Ectodermal cell (in vitro differentiated cells): ENCODE data around the gene FICD.
"Not testable (repeated sequence)": the region's sequence is repeated elsewhere in the genome, so short reads cannot be mapped to it uniquely, and the experiment has no call there.

ENCODE experiments used
- H3K27ac ChIP-seq: 2 replicates; pipeline ENCODE4 v1.7.0; 2013; ENCODE audit warnings: mild to moderate bottlenecking, low read depth, low read length; ENCODE audit not compliant: insufficient read depth, poor library complexity, severe bottlenecking
- H3K27me3 ChIP-seq: 2 replicates; pipeline ENCODE4 v1.7.0; 2013; ENCODE audit warnings: mild to moderate bottlenecking, low read length; ENCODE audit not compliant: insufficient read depth, control insufficient read depth, poor library complexity, severe bottlenecking
- H3K36me3 ChIP-seq: one replicate; pipeline ENCODE4 v1.7.0; 2013; ENCODE audit warnings: low read length; ENCODE audit not compliant: control insufficient read depth, insufficient read depth
- H3K4me1 ChIP-seq: one replicate; pipeline ENCODE4 v1.7.0; 2013; ENCODE audit warnings: low read length; ENCODE audit not compliant: control insufficient read depth, insufficient read depth
- H3K4me3 ChIP-seq: 2 replicates; pipeline ENCODE4 v1.7.0; 2013; ENCODE audit warnings: low read depth, low read length, control low read depth; ENCODE audit not compliant: insufficient read depth
- H3K9me3 ChIP-seq: 2 replicates; pipeline ENCODE4 v1.7.0; 2013; ENCODE audit warnings: mild to moderate bottlenecking, low read length, moderate library complexity; ENCODE audit not compliant: control insufficient read depth
- WGBS, 2 experiments: methylation state at CpG; one replicate each; pipeline ENCODE4 v1.1.7; 2013; ENCODE audit warnings: missing lambda C conversion rate in 2 of 2; 5-methylcytosine and 5-hydroxymethylcytosine counted together

The FICD gene

DNA sequence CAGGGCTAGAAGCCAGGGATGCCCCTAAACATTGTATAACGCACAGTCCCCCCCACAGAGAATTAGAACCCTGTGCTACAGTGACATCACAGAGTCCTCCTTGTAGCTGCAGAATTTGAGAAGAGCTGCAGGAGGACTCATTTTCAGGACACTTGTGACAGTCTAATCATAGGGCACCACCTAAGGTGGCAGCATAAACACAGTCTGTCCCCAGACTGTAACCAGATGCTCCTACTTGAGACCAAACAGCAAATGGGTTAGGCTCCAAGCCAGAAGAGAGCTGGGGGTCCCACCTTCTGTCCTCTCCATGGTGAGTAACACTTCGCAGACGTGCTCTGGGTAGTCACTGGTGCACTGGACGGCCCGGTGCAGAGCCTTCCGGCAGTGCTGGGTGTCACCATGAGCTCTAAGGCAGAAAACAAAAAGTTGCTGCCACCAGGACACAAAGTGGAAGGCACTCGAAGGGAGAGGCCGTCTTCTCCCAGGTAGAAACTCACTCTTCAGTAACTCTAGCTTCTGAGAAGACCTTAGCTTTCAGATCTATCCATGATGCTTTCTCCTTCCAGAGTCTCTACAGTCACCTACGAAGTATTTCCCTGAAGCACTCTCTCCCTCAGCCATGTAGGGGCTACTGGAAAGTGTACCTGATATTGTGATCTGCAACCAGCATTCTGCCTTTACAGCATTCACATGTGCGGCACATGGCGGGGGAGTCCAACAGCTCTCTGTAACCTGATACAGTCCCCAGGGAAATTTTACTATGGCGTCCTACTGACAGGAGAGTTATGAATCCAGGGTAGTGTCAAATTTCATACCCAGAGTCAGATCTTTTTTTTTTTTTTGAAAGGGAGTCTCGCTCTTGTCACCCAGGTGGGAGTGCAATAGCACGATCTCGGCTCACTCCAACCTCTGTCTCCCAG is 17.1 kb downstream of the FICD start:
- Histone ChIP-seq H3K9me3 (no peaks in the 10 kb centered on the region), H3K27ac (no peak overlapping the region), H3K4me1 (no peaks in the 10 kb centered on the region), H3K36me3 (peaks cover 41% of the 10 kb centered on the region), H3K27me3 (no peaks in the 10 kb centered on the region), H3K4me3 (no peak overlapping the region)
- WGBS, 2 experiments: 93 to 95% methylated on average over 15 of the region's 15 CpGs

DNA sequence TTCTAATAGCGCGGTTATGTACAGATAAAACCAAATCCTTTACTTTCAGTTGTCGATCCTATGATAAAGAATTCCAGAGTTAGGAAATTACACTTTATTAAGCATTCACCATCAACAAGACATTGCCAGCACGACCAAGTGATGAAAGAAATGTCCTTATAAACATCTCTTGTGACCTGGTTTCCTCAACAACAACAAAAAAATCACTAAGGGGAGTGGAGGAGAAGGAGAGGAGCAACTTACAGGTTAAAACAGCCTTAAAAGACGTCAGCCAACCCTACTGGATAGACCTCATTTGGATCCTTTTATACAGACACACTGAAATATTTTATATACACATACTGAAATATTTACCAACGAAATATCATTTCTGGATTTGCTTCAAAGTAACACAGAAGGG is 23.1 kb downstream of the FICD start:
- Histone ChIP-seq H3K4me3 (no peak overlapping the region), H3K9me3 (no peaks in the 10 kb centered on the region), H3K27ac (no peak overlapping the region), H3K36me3 (peaks cover 28% of the 10 kb centered on the region), H3K27me3 (no peaks in the 10 kb centered on the region), H3K4me1 (no peaks in the 10 kb centered on the region)
- 88 to 89% methylated on average over 6 of the region's 6 CpGs for WGBS, 2 experiments

DNA sequence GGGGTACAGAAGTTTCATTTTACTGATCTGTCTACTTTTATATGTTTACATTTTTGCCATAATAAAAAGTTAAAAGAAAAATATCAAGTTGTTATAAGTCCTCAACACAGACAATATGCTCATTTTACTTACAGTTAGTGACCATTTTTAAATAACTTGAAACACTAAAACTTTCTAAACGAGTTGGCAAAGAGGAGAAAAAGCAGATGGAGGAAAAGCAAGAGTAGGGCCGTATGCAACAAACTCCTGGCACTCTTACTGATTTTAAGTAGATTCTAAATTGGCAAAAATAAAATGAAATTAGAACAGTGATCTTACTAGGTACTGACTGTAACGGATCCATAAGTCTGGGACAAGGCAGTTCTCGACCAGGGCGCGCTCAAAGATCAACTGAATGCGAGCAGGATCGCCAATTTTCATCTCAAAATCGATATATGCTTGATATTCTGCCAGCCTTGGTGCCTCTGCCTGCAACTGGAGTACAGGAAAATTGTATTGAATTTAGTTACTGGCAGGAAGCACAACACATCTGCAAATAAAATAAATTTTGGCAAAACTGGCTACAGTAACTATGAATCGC is 23.6 kb downstream of the FICD start:
- WGBS, 2 experiments: 95 to 96% methylated on average over 10 of the region's 10 CpGs
- Histone ChIP-seq H3K36me3 (peaks cover 31% of the 10 kb centered on the region), H3K4me1 (no peaks in the 10 kb centered on the region)

DNA sequence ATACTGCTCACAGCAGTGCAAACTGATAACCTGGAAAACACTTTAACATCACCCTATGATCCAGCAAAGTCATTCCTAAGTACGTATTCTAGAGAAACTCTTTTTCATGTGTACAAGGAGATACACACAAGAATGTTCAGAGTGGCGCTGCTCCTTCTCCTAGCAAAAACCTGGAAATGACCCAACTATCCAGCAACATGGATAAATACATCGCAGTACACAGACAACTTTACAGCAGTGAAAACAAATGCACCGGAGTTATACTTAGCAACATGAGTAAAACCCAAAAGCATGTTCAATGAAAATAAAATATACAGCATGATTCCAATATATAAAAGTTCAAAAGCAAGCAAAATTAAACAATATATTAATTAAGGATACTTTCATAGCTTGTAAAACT is 27.2 kb downstream of the FICD start:
- no peak overlapping the region for H3K27ac ChIP-seq
- no peak overlapping the region for H3K4me3 ChIP-seq
- no peaks in the 10 kb centered on the region for H3K9me3 ChIP-seq
- no peaks in the 10 kb centered on the region for H3K27me3 ChIP-seq
- H3K4me1 ChIP-seq: no peaks in the 10 kb centered on the region
- peaks cover 38% of the 10 kb centered on the region for H3K36me3 ChIP-seq
- 95% methylated on average over 3 to 4 of the region's 4 CpGs for WGBS, 2 experiments

More for the DNA sequence above, 23.6 kb downstream of the FICD start:
- Histone ChIP-seq H3K9me3 (no peaks in the 10 kb centered on the region), H3K4me3 (no peak overlapping the region), H3K27me3 (no peaks in the 10 kb centered on the region), H3K27ac (no peak overlapping the region)

DNA sequence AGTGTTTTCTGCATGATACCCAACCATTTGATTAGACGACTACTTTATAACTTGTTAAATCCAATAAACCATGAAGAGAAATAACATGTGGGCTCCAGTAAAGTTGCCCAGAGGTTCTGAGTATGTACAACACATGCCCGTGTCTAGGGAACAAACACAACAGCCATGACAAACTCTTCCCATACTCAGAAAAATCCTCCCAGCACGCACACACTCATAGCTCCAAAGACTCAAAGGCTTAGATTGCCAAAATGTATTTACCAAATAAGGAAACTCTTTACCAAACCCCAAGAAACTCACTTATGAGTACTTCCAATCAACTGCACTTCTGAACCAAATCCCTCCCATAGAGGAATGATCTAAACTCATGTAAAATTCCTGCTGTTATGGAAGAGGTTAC is 28.6 kb downstream of the FICD start:
- no peaks in the 10 kb centered on the region for H3K27me3 ChIP-seq
- no peaks in the 10 kb centered on the region for H3K4me1 ChIP-seq
- WGBS, 2 experiments: 94 to 96% methylated on average over 3 of the region's 3 CpGs
- H3K9me3 ChIP-seq: no peaks in the 10 kb centered on the region
- H3K4me3 ChIP-seq: no peak overlapping the region
- no peak overlapping the region for H3K27ac ChIP-seq
- peaks cover 42% of the 10 kb centered on the region for H3K36me3 ChIP-seq

DNA sequence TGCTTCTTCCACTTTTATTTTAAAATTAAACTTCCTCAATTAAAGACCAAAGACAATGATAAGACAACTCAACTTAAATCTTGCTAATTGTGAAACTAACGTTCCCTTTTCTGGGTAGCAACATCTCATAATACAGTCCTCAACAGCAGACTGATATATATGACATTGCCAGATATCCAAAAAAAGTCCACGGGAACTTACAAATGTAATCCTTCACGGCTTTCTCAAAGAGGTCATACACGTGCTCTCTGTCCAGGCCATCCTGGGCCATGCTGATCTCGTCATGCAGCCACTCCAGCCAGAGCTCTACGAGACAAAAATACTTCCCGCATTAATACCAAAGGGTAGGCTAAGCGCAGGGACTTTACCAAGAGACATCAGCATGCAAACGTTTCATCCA is 32.6 kb downstream of the FICD start:
- Histone ChIP-seq H3K27ac (no peak overlapping the region), H3K4me3 (no peak overlapping the region), H3K4me1 (no peaks in the 10 kb centered on the region), H3K27me3 (no peaks in the 10 kb centered on the region), H3K36me3 (peaks cover 36% of the 10 kb centered on the region), H3K9me3 (no peaks in the 10 kb centered on the region)
- WGBS, 2 experiments: 94 to 96% methylated on average over 9 of the region's 9 CpGs

DNA sequence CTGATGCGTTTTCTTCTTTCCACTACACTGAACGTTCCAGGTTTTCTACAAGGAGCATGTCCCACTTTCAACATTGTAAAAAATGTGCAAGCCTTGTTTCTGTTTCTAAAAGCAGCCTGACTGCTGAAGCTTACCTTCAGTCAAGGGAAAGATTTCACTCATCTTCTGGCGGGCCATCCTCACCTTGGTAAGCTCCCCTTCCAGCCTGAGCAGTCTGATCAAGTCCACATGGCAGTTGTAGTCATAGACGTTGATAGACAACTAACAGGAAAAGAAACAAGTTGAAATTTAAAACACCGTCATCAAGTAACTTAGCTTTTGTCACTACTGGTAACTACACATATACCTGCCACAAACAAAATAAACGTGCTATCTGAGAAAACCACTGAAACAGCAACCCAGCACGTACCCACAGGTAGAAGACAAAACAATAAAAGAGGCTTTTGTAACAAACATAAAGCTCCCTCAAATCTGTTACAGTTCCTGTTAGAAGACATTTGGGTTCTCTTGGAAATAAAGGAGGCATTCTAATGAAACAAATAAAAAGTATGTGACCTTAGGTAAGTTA is 34.0 kb downstream of the FICD start:
- Histone ChIP-seq H3K4me1 (no peaks in the 10 kb centered on the region), H3K27ac (no peak overlapping the region), H3K27me3 (no peaks in the 10 kb centered on the region), H3K36me3 (peaks cover 29% of the 10 kb centered on the region), H3K9me3 (no peaks in the 10 kb centered on the region), H3K4me3 (no peak overlapping the region)
- WGBS, 2 experiments: 90 to 92% methylated on average over 7 of the region's 7 CpGs

DNA sequence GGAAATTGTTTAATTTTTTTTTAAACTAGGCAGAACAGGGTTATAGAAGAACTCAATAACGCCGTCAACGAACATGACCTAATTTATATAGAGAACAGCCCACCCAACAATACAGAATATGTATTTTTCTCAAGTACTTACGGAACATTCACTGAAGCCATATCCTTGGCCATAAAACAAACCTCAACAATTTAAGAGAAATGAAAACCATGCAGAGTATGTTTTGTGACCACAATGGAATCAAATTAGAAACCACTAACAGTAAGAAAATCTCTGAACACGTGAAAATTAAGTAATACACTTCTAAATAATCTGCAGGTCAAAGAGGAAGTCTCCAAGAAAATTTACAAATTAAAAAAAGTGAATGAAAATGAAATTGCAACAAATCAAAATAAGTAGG is 36.5 kb downstream of the FICD start:
- Histone ChIP-seq H3K4me3 (no peak overlapping the region), H3K9me3 (no peaks in the 10 kb centered on the region), H3K36me3 (peaks cover 16% of the 10 kb centered on the region), H3K27ac (no peak overlapping the region), H3K4me1 (no peaks in the 10 kb centered on the region), H3K27me3 (no peaks in the 10 kb centered on the region)
- WGBS, 2 experiments: 91 to 99% methylated on average over 4 to 5 of the region's 5 CpGs

DNA sequence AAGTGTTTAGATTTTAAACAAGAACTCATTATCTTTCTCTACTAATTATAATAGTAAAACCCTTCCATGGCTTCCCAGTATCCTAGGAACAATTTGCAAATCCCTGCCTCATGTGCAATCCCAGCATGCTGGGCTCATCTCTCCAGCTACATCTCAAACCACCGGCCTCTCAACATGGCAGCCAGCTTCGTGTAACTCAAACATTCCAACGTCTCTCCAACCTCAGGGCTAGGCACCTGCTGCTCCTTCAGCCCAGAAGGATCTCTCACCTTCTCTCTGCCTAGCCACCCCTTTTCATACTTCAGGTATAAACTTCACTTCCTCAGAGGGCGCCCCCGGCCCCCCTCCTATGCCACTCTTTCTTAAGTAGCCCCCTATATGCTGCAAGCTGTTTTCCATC is 38.7 kb downstream of the FICD start:
- no peaks in the 10 kb centered on the region for H3K27me3 ChIP-seq
- no peaks in the 10 kb centered on the region for H3K4me1 ChIP-seq
- no peaks in the 10 kb centered on the region for H3K9me3 ChIP-seq
- no peaks in the 10 kb centered on the region for H3K36me3 ChIP-seq
- 92 to 93% methylated on average over 5 of the region's 5 CpGs for WGBS, 2 experiments
- H3K4me3 ChIP-seq: no peak overlapping the region
- H3K27ac ChIP-seq: no peak overlapping the region

DNA sequence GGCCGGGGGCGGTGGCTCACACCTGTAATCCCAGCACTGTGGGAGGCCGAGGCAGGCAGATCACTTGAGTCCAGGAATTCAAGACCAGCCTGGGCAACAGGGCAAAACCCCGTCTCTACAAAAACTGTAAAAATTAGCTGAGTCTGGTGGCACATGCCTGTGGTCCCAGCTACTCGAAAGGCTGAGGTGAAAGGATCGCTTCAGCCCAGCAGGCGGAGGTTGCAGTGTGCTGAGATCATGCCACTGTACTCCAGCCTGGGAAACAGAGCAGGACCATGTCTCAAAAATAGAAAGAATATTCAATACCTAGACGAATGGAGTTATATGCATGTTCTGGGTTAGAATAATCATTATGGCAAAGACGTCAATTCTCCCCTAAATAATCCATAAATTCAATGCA is 40.3 kb downstream of the FICD start:
- not testable (repeated sequence) for H3K27ac ChIP-seq, H3K27me3 ChIP-seq, H3K36me3 ChIP-seq, H3K9me3 ChIP-seq, H3K4me3 ChIP-seq
- peaks cover 11% of the 10 kb centered on the region for H3K4me1 ChIP-seq
- 93 to 95% methylated on average over 8 to 9 of the region's 9 CpGs for WGBS, 2 experiments
